ENCODE measurements around the gene LPIN3. TPM values are rescaled to one million over a fixed set of nuclear protein-coding genes. Genes with fewer than 3 reads are reported as not detected.

Gene LPIN3
- total and polyA plus RNA-seq, 7 donors: 0.57 to 3.0 (median 1.5) TPM

GRCh38 chr20:41364967-41365765 is 24.5 kb downstream of the LPIN3 start:
- Histone ChIP-seq H3K36me3 (ENCODE audit: insufficient read depth in 1 of 2, low read depth in 1 of 2) (no peaks in the 10 kb centered on the region), H3K27ac (no peak overlapping the region), H3K9me3 (no peaks in the 10 kb centered on the region), H3K27me3 (ENCODE audit: insufficient read depth in 3 of 3, low read length in 2 of 3) (peaks cover 0 to 29% (median 14%) of the 10 kb centered on the region in 3 donors), H3K4me3 (peak overlapping the region; percentile 53), H3K4me1 (peaks cover 9% of the 10 kb centered on the region)
- ATAC-seq: no peak
- no peak for DNase-seq
- intact Hi-C loops (cut with DNase I): loop anchor here in 1 of 2 donors (5.0 kb wide), 1 partner anchor 32 kb away; no protein-coding TSS in a partner anchor
- TF ChIP-seq, protein P1, sequence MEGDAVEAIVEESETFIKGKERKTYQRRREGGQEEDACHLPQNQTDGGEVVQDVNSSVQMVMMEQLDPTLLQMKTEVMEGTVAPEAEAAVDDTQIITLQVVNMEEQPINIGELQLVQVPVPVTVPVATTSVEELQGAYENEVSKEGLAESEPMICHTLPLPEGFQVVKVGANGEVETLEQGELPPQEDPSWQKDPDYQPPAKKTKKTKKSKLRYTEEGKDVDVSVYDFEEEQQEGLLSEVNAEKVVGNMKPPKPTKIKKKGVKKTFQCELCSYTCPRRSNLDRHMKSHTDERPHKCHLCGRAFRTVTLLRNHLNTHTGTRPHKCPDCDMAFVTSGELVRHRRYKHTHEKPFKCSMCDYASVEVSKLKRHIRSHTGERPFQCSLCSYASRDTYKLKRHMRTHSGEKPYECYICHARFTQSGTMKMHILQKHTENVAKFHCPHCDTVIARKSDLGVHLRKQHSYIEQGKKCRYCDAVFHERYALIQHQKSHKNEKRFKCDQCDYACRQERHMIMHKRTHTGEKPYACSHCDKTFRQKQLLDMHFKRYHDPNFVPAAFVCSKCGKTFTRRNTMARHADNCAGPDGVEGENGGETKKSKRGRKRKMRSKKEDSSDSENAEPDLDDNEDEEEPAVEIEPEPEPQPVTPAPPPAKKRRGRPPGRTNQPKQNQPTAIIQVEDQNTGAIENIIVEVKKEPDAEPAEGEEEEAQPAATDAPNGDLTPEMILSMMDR (IDR thresholded peaks at IDR 0.05): no peak
- WGBS, 3 donors: 73 to 85% (median 85%) methylated on average over 19 of the region's 19 CpGs

GRCh38 chr20:41365777-41366545 is 25.3 kb downstream of the LPIN3 start:
- no peaks in the 10 kb centered on the region for H3K36me3 ChIP-seq (ENCODE audit: insufficient read depth in 1 of 2, low read depth in 1 of 2)
- TF ChIP-seq, protein P1 (IDR thresholded peaks at IDR 0.05): no peak
- H3K9me3 ChIP-seq: no peaks in the 10 kb centered on the region
- peaks cover 9% of the 10 kb centered on the region for H3K4me1 ChIP-seq
- DNase-seq (no peak), ATAC-seq (peak in 1 of 4 donors; percentile 19)
- H3K4me3 ChIP-seq: peak overlapping the region; percentile 53
- no peak overlapping the region for H3K27ac ChIP-seq
- intact Hi-C loops (cut with DNase I): no loop called here
- peaks cover 0 to 29% (median 14%) of the 10 kb centered on the region in 3 donors for H3K27me3 ChIP-seq (ENCODE audit: insufficient read depth in 3 of 3, low read length in 2 of 3)
- 3 to 6% (median 4%) methylated on average over 30 to 76 of the region's 76 CpGs for WGBS, 3 donors

DNA sequence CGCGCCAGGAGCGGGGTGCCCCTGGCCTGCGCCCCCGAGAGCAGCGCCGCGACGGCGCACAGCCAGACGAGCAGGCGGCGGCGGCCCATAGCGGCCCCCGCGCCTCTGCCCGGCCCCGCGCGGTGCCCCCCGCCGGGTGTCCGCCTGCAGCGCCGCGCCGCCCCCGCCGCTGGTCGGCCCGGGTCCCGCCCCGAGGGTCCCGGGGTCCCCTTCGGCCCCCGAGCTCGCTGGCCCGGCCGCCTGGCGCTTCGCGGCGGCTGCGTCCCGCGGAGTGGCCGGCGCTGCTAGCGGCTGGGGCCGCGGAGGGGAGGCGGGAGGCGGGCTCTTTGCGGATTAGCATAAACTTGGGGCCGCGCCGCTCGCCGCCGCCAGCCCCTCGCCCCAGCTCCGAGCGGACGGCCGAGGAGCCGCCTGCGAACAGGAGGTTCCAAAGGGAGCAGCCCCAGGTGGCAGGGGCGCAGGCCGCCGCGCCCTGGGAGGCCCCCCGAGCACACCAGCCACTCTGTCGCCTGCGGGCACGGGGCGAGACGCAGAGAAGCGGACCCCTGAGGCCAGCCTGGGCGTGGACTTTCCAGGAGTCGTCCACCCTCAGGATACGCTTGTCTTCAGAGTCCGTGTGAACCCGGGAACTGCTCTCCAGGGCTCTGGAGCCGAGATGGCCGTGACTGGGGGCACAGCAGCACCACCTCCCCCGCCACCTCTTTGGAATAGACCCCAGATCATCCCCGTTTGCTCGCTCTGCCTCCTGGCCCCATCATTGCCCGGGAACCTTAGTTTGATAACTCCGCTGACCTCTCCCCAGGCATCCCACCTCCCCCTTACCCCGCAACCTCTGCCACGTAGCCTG is 26.1 kb downstream of the LPIN3 start, which contains the start of gene EMILIN3:
TSS of gene EMILIN3 (minus strand) at position 273 of the 847 bp plus-strand sequence. CDS start at position 89, 184 bp downstream.
- peaks cover 0 to 29% (median 14%) of the 10 kb centered on the region in 3 donors for H3K27me3 ChIP-seq (ENCODE audit: insufficient read depth in 3 of 3, low read length in 2 of 3)
- H3K36me3 ChIP-seq (ENCODE audit: insufficient read depth in 1 of 2, low read depth in 1 of 2): no peaks in the 10 kb centered on the region
- no peaks in the 10 kb centered on the region for H3K9me3 ChIP-seq
- no peak within 1 kb of the TSS for H3K27ac ChIP-seq
- DNase-seq: no peak
- intact Hi-C loops (cut with DNase I): no loop called here
- TF ChIP-seq, protein P1 (IDR thresholded peaks at IDR 0.05): no peak
- peak within 1 kb of the TSS; percentile 53 for H3K4me3 ChIP-seq
- no peak for ATAC-seq
- H3K4me1 ChIP-seq: peaks cover 5% of the 10 kb centered on the region
- 9 to 21% (median 20%) methylated on average over 36 to 93 of the region's 93 CpGs for WGBS, 3 donors

GRCh38 chr20:41367393-41367695 is 26.7 kb downstream of the LPIN3 start:
- H3K4me1 ChIP-seq: peaks cover 2% of the 10 kb centered on the region
- DNase-seq: no peak
- H3K36me3 ChIP-seq (ENCODE audit: insufficient read depth in 1 of 2, low read depth in 1 of 2): no peaks in the 10 kb centered on the region
- H3K9me3 ChIP-seq: no peaks in the 10 kb centered on the region
- 85 to 92% (median 90%) methylated on average over 13 of the region's 13 CpGs for WGBS, 3 donors
- no peak overlapping the region for H3K4me3 ChIP-seq
- TF ChIP-seq, protein P1 (IDR thresholded peaks at IDR 0.05): no peak
- H3K27ac ChIP-seq: no peak overlapping the region
- intact Hi-C loops (cut with DNase I): no loop called here
- no peak for ATAC-seq
- peaks cover 0 to 29% (median 14%) of the 10 kb centered on the region in 3 donors for H3K27me3 ChIP-seq (ENCODE audit: insufficient read depth in 3 of 3, low read length in 2 of 3)
